Measurements from ENCODE around the gene ATP6V1F.

DNA sequence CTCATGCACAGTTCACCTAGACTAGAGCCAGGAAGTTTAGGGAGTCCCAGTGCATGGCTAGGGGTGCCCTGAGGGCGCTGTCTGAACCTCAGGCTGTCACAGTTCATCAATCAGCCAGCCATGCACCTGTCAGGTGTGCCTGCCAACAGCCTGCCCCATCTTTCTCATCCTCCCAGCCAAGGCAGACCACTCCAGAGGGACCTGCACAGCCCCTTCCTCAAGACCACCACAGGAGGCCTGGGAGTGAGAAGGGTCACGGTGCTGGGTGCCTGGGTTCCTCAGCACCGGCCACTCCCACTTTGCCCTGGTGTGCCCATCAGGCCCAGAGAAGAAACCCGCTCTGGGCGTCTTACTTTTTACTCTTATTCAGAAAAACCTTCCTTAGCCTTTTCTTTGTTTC, 8.4 kb downstream of the ATP6V1F start:
- TF ChIP-seq, protein P1, sequence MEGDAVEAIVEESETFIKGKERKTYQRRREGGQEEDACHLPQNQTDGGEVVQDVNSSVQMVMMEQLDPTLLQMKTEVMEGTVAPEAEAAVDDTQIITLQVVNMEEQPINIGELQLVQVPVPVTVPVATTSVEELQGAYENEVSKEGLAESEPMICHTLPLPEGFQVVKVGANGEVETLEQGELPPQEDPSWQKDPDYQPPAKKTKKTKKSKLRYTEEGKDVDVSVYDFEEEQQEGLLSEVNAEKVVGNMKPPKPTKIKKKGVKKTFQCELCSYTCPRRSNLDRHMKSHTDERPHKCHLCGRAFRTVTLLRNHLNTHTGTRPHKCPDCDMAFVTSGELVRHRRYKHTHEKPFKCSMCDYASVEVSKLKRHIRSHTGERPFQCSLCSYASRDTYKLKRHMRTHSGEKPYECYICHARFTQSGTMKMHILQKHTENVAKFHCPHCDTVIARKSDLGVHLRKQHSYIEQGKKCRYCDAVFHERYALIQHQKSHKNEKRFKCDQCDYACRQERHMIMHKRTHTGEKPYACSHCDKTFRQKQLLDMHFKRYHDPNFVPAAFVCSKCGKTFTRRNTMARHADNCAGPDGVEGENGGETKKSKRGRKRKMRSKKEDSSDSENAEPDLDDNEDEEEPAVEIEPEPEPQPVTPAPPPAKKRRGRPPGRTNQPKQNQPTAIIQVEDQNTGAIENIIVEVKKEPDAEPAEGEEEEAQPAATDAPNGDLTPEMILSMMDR (IDR thresholded peaks at IDR 0.05), result no peak
- TF ChIP-seq POLR2A (IDR thresholded peaks at IDR 0.05), result no peak

Measured in testis (tissue), 2 donors.